Vagina (tissue), 2 donors: ENCODE data around the gene ZW10.

Experiments
- POLR2AphosphoS5 ChIP-seq, 2 donors: sonication (generic); formaldehyde crosslinking; IDR thresholded peaks; one replicate each; pipeline ENCODE4 v1.9.0; 2017; ENCODE audit warnings: antibody characterized with exemption in 2 of 2, mild to moderate bottlenecking in 2 of 2, low read depth in 1 of 2; ENCODE audit not compliant: insufficient read depth in 1 of 2
- TF ChIP-seq, protein P1 (sequence below), 3 experiments: fragments of 450-650 bp in 2 of 3; fragments of 200-600 bp in 1 of 3; sonication (generic) in 1 of 3; IDR thresholded peaks; one replicate each; pipeline ENCODE4 v1.5.1; 2017 to 2019; ENCODE audit warnings: antibody characterized with exemption in 3 of 3, mild to moderate bottlenecking in 2 of 3, moderate library complexity in 2 of 3

DNA sequence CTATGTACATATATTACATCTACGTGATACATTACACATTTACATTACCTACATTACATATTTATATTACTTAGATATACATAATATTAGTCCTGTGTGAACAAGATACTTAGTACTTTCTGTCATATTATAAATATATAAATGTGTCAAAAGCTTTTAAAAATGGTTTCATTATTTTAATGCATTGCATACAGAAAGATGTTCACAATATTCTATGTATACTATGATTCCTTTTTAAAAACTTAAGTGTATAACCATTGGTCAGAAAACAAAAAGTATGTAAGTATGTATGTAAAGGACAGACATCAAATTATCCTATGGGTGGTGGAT lies 647 bp upstream of the ZW10 start:
- TF ChIP-seq POLR2AphosphoS5 (IDR thresholded peaks at IDR 0.05; ENCODE audit: insufficient read depth in 1 of 2, low read depth in 1 of 2): no peak
- TF ChIP-seq, protein P1, sequence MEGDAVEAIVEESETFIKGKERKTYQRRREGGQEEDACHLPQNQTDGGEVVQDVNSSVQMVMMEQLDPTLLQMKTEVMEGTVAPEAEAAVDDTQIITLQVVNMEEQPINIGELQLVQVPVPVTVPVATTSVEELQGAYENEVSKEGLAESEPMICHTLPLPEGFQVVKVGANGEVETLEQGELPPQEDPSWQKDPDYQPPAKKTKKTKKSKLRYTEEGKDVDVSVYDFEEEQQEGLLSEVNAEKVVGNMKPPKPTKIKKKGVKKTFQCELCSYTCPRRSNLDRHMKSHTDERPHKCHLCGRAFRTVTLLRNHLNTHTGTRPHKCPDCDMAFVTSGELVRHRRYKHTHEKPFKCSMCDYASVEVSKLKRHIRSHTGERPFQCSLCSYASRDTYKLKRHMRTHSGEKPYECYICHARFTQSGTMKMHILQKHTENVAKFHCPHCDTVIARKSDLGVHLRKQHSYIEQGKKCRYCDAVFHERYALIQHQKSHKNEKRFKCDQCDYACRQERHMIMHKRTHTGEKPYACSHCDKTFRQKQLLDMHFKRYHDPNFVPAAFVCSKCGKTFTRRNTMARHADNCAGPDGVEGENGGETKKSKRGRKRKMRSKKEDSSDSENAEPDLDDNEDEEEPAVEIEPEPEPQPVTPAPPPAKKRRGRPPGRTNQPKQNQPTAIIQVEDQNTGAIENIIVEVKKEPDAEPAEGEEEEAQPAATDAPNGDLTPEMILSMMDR (IDR thresholded peaks at IDR 0.05): no peak
